Ovary (tissue), 9 donors: Measurements from ENCODE around the gene PPP2R2C. TPM values are rescaled to one million over a fixed set of nuclear protein-coding genes. Genes with fewer than 3 reads are reported as not detected.

ENCODE experiments used
- DNase-seq, 5 donors: peaks; one replicate each; pipeline ENCODE4 v3.0.0-alpha.2; 2019 to 2020
- H3K27ac ChIP-seq, 2 donors: fragments of 200-600 bp; one replicate each; pipeline versions ENCODE4 v1.5.1 to v1.8.0; 2019 to 2022
- H3K27me3 ChIP-seq: fragments of 200-600 bp; one replicate; pipeline ENCODE4 v1.8.0; 2022
- H3K36me3 ChIP-seq: fragments of 200-600 bp; sonication (generic); one replicate; pipeline ENCODE4 v1.5.1; 2019
- H3K4me1 ChIP-seq: one replicate; pipeline ENCODE4 v1.8.1; 2013; ENCODE audit warnings: mild to moderate bottlenecking, moderate library complexity; ENCODE audit not compliant: insufficient read depth
- H3K4me3 ChIP-seq: fragments of 200-600 bp; sonication (generic); one replicate; pipeline ENCODE4 v1.5.1; 2017
- H3K9me3 ChIP-seq, 2 donors: fragments of 200-600 bp in 1 of 2; sonication (generic) in 1 of 2; one replicate each; pipeline versions ENCODE4 v1.5.1 to v1.8.1; 2013 to 2019; ENCODE audit warnings: mild to moderate bottlenecking in 1 of 2, moderate library complexity in 1 of 2
- EP300 ChIP-seq: sonication (generic); formaldehyde crosslinking; IDR thresholded peaks from one replicate; pipeline ENCODE4 v1.6.1; 2017; ENCODE audit warnings: antibody characterized with exemption
- POLR2A ChIP-seq: fragments of 450-650 bp; IDR thresholded peaks from one replicate; pipeline ENCODE4 v1.6.1; 2017; ENCODE audit warnings: antibody characterized with exemption, mild to moderate bottlenecking, moderate library complexity
- WGBS, 3 donors: extraction: QIAGEN DNeasy Blood & Tissue Kit in 1 of 3; methylation state at CpG; one replicate each; pipeline versions ENCODE4 v1.1.5 to v1.1.7; 2013 to 2017; 5-methylcytosine and 5-hydroxymethylcytosine counted together
- intact Hi-C, 4 donors: fragments of 100-400 bp; cut with DNase I; formaldehyde crosslinking; loops; one replicate each; pipeline versions ENCODE4 v1.11.0 to v1.15.1; 2022 to 2023
- polyA plus RNA-seq, 2 donors: library from polyadenylated mRNA; stranded (reverse); fragments of 200-250 nt in 1 of 2; fragments of 350-450 nt in 1 of 2; fragmentation: Illumina TruSeq in 1 of 2; extraction: RNeasy Lipid Tissue Mini Kit (QIAGEN cat#74804) in 1 of 2; gene quantifications; one replicate each; pipeline ENCODE4 v1.2.3, GENCODE V29; 2013 to 2014
- total RNA-seq, 7 donors: library from RNA; depleted of rRNA in 2 of 7; stranded (reverse); fragments of >200 nt in 2 of 7; fragmentation: NEBNext Ultra II Directional in 3 of 7; extraction: Animal tissue kit (Norgen Biotek cat#: 25700) in 3 of 7; gene quantifications; one replicate each; pipeline versions ENCODE4 v1.1.0 to v1.2.4, GENCODE V29; 2016 to 2023
- TF ChIP-seq, protein P1 (sequence below), 3 donors: fragments of 450-650 bp in 2 of 3; fragments of 200-600 bp in 1 of 3; IDR thresholded peaks; one replicate each; pipeline versions ENCODE4 v1.5.1 to v1.8.0; 2016 to 2022; ENCODE audit warnings: antibody characterized with exemption in 3 of 3, mild to moderate bottlenecking in 1 of 3
- donor health status: DM: no; HTN: no; CAD: no; lungs with moderate emphysema.
- donor health status: DM: no; HTN: no; CAD: no.
- donor health status: Bipolar disorder and iron deficiency.
- donor health status: DM: yes; HTN: yes; CAD: no.
- donor health status: DM: no; HTN: no; CAD: no.
- donor health status: DM: yes; HTN: yes; CAD: no.

PPP2R2C gene
- total and polyA plus RNA-seq, 9 donors, result 0.12 to 4.5 (median 0.77) TPM

DNA sequence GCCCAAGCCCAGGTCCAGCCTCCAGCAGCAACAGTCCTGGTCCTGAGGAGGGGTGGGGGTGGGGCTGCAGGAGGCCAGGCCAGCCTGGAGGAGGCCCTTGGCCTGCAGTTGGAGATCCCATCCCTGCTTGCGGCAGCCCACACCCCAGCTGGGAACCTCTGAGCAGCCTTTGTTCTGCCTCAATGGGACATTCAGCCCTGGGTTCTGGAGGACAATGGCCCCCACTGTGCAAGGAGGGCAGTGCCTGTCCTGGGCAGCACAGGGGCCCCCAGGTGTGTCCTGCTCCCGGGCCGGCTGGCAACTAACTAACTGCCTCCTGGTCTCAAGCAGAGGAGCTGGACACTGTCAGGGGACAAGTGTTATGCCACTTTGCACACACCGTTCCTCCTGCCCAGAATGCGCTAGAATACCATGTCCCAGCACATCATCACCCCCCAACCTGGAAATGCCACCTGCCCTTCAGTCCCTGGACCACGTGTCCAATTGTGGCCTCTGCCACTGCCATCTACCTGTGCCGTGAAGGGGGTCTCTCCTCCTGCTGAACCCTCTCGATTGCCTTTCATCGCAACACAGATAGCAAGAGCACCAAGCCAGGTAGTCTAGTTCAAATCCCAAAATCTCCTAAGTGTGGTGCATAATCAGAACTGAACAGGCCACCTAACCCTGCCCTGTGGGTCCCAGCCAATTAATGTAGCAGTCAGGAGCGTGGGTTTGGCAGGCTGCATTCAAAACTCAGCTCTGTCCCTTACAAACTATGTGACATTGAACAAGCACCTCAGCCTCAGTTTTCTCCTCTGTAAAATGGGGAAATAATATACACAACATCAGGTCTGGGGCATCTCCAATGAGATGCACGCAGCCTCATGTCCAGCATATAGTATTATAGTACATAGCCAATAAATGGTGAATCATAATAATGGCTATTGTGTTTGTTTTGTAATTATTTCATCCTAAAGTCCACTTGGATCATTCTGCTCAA lies 8.8 kb downstream of the PPP2R2C start:
- TF ChIP-seq POLR2A, result no peak
- TF ChIP-seq EP300, result no peak
- TF ChIP-seq, protein P1, sequence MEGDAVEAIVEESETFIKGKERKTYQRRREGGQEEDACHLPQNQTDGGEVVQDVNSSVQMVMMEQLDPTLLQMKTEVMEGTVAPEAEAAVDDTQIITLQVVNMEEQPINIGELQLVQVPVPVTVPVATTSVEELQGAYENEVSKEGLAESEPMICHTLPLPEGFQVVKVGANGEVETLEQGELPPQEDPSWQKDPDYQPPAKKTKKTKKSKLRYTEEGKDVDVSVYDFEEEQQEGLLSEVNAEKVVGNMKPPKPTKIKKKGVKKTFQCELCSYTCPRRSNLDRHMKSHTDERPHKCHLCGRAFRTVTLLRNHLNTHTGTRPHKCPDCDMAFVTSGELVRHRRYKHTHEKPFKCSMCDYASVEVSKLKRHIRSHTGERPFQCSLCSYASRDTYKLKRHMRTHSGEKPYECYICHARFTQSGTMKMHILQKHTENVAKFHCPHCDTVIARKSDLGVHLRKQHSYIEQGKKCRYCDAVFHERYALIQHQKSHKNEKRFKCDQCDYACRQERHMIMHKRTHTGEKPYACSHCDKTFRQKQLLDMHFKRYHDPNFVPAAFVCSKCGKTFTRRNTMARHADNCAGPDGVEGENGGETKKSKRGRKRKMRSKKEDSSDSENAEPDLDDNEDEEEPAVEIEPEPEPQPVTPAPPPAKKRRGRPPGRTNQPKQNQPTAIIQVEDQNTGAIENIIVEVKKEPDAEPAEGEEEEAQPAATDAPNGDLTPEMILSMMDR (IDR thresholded peaks at IDR 0.05), result no peak
- no peaks in the 10 kb centered on the region for H3K4me1 ChIP-seq
- WGBS, 3 donors, result 72 to 92% (median 85%) methylated on average over 10 to 11 of the region's 11 CpGs
- no peaks in the 10 kb centered on the region for H3K27me3 ChIP-seq
- no peak overlapping the region for H3K4me3 ChIP-seq
- no peaks in the 10 kb centered on the region for H3K9me3 ChIP-seq
- DNase-seq, result peak in 2 of 5 donors; percentile 2 to 3
- intact Hi-C loops, result no loop called here
- H3K36me3 ChIP-seq, result no peaks in the 10 kb centered on the region
- H3K27ac ChIP-seq, result no peak overlapping the region

DNA sequence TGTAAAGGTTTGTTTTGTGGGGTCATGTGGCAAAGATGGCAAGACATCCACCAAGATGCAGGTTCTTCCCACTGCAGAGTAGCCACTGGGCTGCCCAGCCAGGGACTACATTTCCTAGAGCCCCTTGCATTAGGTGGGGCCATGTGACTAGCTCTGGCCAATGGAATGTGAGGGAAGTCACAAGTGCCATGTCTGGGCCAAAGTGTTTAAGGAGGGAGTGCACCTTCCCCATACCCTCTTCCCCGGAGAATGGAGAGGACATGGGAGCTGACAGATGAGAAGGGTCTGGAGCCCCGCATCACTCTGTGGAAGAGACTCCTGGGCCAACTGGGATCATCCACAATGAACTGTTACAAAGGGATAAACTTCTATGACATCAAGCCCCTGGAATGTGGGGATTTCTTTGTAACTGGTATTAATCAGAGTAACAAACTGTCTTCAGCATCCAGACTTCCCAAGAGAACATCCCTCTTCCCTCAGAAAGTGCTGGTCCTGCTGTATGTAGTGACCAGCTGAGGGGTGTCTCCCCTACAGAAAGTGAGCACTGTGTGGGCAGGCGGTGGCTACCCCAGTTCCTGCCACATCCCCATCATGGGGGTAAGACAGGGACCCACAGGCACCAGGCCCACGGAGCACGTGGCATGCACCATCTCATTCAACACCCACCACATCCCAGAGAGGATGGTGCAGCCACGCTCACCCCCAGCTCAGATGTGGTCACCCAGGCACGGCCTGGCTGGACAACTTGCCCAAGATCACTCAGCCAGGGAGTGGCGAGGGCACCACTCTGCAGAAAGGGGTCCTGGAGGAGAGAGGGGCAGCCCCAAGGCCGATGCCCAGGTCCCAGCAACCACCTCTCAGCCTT lies 10.9 kb downstream of the PPP2R2C start:
- no peak overlapping the region for H3K27ac ChIP-seq
- H3K9me3 ChIP-seq, result no peaks in the 10 kb centered on the region
- H3K4me1 ChIP-seq, result no peaks in the 10 kb centered on the region
- peak in 1 of 5 donors; percentile 4 for DNase-seq
- 92 to 95% (median 93%) methylated on average over 9 of the region's 9 CpGs for WGBS, 3 donors
- H3K4me3 ChIP-seq, result no peak overlapping the region
- TF ChIP-seq, protein P1 (IDR thresholded peaks at IDR 0.05), result no peak
- no peak for TF ChIP-seq POLR2A
- TF ChIP-seq EP300, result no peak
- no peaks in the 10 kb centered on the region for H3K27me3 ChIP-seq
- no peaks in the 10 kb centered on the region for H3K36me3 ChIP-seq
- intact Hi-C loops, result no loop called here

DNA sequence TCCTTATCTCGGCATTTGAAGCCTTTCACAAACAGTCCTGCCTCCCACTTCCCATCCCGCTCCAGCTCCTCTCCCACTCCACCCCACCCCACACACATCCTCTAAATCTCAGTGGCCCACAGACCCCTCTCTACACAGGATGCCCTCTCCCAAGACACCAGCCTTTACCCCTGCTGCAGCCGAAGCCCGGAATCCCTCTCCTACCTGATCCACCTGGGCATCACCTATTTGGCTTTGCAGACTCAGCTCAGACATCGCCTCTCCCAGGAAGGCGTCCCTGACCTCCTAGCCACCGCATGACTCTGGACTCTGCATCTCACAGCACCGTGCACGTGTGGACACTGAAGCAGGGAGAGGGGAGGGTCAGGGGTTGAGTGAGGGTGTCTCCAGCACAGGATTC lies 11.5 kb downstream of the PPP2R2C start:
- no peaks in the 10 kb centered on the region for H3K36me3 ChIP-seq
- H3K9me3 ChIP-seq, result no peaks in the 10 kb centered on the region
- H3K27me3 ChIP-seq, result no peaks in the 10 kb centered on the region
- H3K4me1 ChIP-seq, result no peaks in the 10 kb centered on the region
- TF ChIP-seq POLR2A (no peak), EP300 (no peak)
- H3K27ac ChIP-seq, result no peak overlapping the region
- intact Hi-C loops, result no loop called here
- WGBS, 3 donors, result 8 to 36% (median 12%) methylated on average over 9 of the region's 9 CpGs
- H3K4me3 ChIP-seq, result no peak overlapping the region
- DNase-seq, result peak in 1 of 5 donors; percentile 0

DNA sequence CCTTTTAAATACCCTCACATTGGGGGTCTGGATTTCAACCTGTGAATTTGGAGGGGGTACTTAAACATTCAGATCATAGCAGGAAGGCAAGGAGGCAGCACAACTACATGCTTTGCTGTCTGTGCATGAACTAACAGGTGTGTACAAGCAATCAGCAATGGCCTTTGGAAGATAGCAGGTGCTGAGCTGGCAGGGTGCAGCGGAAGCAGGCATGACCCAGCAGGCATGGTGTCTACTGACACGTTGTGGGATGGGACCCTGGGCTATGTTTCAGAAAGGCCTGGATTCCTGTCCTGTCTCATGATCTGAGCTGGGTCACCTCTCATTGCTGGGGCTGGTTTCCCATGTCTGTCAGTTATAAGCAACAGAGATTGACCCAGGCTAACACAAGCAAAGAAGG lies 13.9 kb downstream of the PPP2R2C start:
- no peaks in the 10 kb centered on the region for H3K9me3 ChIP-seq
- H3K4me1 ChIP-seq, result no peaks in the 10 kb centered on the region
- H3K27me3 ChIP-seq, result no peaks in the 10 kb centered on the region
- DNase-seq, result no peak
- no peaks in the 10 kb centered on the region for H3K36me3 ChIP-seq
- 90 to 100% (median 92%) methylated on average over 2 of the region's 2 CpGs for WGBS, 3 donors
- no peak overlapping the region for H3K4me3 ChIP-seq
- intact Hi-C loops, result no loop called here
- no peak for TF ChIP-seq POLR2A
- TF ChIP-seq, protein P1 (IDR thresholded peaks at IDR 0.05), result no peak
- no peak overlapping the region for H3K27ac ChIP-seq
